ENCODE data around the gene CRNN. TPM values are rescaled to one million over a fixed set of nuclear protein-coding genes. Genes with fewer than 3 reads are reported as not detected.

CRNN gene
- 0.72 and 0.85 TPM in 2 replicates for total RNA-seq

DNA sequence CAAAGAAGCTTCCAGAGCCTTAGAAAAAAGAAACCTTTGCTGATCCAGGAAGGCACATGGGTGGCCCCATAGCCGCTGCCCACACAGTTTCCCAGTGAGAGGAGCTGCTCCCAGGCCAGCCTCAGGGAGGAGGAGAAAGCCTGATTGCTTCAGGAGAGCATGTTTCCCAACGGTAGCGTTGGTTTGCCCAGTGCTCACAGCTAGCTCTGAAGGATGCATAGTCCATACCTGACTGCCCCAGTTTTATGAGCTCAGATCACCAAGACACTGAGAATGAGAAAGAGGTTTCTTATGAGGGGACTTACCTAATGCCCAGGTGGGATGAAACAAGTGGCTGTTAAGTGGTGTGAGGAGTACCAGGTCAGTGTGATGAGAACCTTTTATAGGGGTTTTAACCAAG lies at the start of gene CRNN:
TSS of gene CRNN (minus strand) at position 355 of the 400 bp plus-strand sequence. CDS start 2,030 bp downstream, outside the sequence.

DNA sequence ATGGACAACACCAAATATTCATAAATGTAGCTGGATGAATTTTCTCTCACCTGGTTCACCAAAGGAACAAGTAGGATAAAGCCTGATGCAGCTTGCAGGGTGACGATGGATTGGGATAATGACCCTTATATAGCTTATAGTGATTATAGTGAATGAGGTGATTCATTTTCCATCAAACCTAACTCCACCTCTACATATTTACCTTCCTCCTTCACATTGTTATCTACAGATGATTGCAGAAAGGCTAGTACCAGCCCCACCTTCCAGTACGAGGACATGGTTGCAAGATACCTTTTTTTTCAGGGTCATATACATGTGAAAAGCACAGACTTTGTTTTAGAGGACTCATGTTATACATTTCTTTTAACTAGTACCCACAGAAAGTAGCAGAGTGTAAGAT lies 54.2 kb downstream of the CRNN start, which contains the start of gene FLG2:
TSS of gene FLG2 (minus strand) at position 101 of the 400 bp plus-strand sequence. CDS start 1,122 bp downstream, outside the sequence.

Other genes starting within 250 kb of the CRNN start
- 0.24 TPM in 1 of 2 replicates, not detected in the other for gene HRNR, start 190.1 kb downstream of the CRNN start, total RNA-seq
- gene FLG, start 89.0 kb downstream of the CRNN start, total RNA-seq = 0.43 and 0.96 TPM in 2 replicates
- gene FLG2, start 54.3 kb downstream of the CRNN start, total RNA-seq = not detected in 2 replicates
- gene LCE5A, start 96.5 kb upstream of the CRNN start, total RNA-seq = not detected in 2 replicates
- 4.3 and 5.1 TPM in 2 replicates for gene CRCT1, start 100.2 kb upstream of the CRNN start, total RNA-seq
- gene LCE3E, start 152.5 kb upstream of the CRNN start, total RNA-seq = 0.48 TPM in 1 of 2 replicates, not detected in the other
- gene LCE3D, start 166.3 kb upstream of the CRNN start, total RNA-seq = not detected in 2 replicates
- gene LCE3C, start 186.0 kb upstream of the CRNN start, total RNA-seq = not detected in 2 replicates
- not detected in 2 replicates for gene LCE3B, start 199.5 kb upstream of the CRNN start, total RNA-seq
- gene LCE3A, start 208.8 kb upstream of the CRNN start, total RNA-seq = not detected in 2 replicates
- not detected in 2 replicates for gene LCE2D, start 249.1 kb upstream of the CRNN start, total RNA-seq

All from tracheal epithelial cell (primary cell).